Kidney tubule cell (primary cell): ENCODE measurements around the gene RTP5.
"Not testable (repeated sequence)": the region's sequence is repeated elsewhere in the genome, so short reads cannot be mapped to it uniquely, and the experiment has no call there.

Experiments
- DNase-seq: peaks from one replicate; pipeline ENCODE4 v3.0.0-alpha.2; 2018; ENCODE audit warnings: low spot score

Gene RTP5

DNA sequence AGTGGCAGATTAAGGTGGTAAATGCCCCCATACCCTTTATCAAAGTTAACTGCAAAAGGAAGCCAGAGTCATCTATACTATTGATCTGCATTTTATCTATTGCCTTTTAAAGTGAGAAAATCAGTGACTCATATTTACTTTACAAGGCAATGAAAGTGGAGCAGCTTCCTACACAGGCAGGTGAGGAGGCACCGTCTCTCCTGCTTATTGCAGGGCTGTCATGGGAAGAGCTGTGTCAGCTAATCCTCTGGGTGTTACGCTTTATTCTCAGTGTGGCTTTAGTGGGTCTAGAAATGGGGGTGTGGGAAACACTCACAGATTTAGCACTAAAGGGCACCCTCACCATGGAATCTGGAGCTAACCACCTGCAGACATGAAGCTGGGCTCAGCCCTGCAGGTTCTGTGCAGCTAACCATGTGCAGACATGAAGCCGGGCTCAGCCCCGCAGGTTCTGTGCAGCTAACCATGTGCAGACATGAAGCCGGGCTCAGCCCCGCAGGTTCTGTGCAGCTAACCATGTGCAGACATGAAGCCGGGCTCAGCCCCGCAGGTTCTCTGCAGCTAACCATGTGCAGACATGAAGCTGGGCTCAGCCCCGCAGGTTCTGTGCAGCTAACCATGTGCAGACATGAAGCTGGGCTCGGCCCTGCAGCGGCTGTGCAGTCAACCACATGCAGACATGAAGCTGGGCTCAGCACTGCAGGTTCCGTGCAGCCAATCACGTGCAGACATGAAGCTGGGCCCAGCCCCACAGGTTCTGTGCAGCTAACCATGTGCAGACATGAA is 53.5 kb downstream of the RTP5 start:
- not testable (repeated sequence) for DNase-seq
